GM12864 (cell line): ENCODE measurements around the gene KHDRBS2.

Experiments
- DNase-seq: peaks from one replicate; pipeline ENCODE4 v3.0.0-alpha.2; 2011; ENCODE audit warnings: low read depth
- H3K4me3 ChIP-seq: 2 replicates; pipeline ENCODE4 v1.5.1; 2011; ENCODE audit warnings: mild to moderate bottlenecking, low read depth, low read length, control low read depth
- CTCF ChIP-seq: IDR thresholded peaks from 2 replicates; pipeline ENCODE4 v1.5.1; 2011; ENCODE audit warnings: low read depth, mild to moderate bottlenecking, moderate library complexity, low read length, control low read depth, inconsistent platforms; ENCODE audit errors: missing control alignments

The KHDRBS2 gene

GRCh38 chr6:61909486-61909885 lies 376.5 kb downstream of the KHDRBS2 start:
- DNase-seq, result no peak
- no peak for TF ChIP-seq CTCF
- H3K4me3 ChIP-seq, result no peak overlapping the region

GRCh38 chr6:61901748-61902147 lies 384.3 kb downstream of the KHDRBS2 start:
- no peak overlapping the region for H3K4me3 ChIP-seq
- no peak for TF ChIP-seq CTCF
- DNase-seq, result no peak

GRCh38 chr6:61894536-61894935 lies 391.5 kb downstream of the KHDRBS2 start:
- no peak for TF ChIP-seq CTCF
- DNase-seq, result no peak
- no peak overlapping the region for H3K4me3 ChIP-seq

- DNase-seq, result no peak
These were observed 398.6 kb downstream of the KHDRBS2 start for GRCh38 chr6:61887423-61887822.

GRCh38 chr6:61886608-61887259 lies 399.3 kb downstream of the KHDRBS2 start:
- H3K4me3 ChIP-seq, result no peak overlapping the region
- peak; percentile 9 for TF ChIP-seq CTCF
- DNase-seq, result no peak

More at GRCh38 chr6:61887423-61887822, 398.6 kb downstream of the KHDRBS2 start:
- no peak overlapping the region for H3K4me3 ChIP-seq
- TF ChIP-seq CTCF, result no peak

- DNase-seq, result no peak
- no peak overlapping the region for H3K4me3 ChIP-seq
- TF ChIP-seq CTCF, result no peak
These were observed 416.2 kb downstream of the KHDRBS2 start for GRCh38 chr6:61869632-61870400.
